Ascending aorta (tissue), 2 donors: ENCODE data around the gene NAT8. TPM values are rescaled to one million over a fixed set of nuclear protein-coding genes. Genes with fewer than 3 reads are reported as not detected.
"Not testable (repeated sequence)": the region's sequence is repeated elsewhere in the genome, so short reads cannot be mapped to it uniquely, and the experiment has no call there.

Experiments
- DNase-seq, 2 donors: peaks; one replicate each; pipeline ENCODE4 v3.0.0-alpha.2; 2019; ENCODE audit warnings: low spot score in 2 of 2
- H3K27ac ChIP-seq, 2 donors: fragments of 200-600 bp; sonication (generic); one replicate each; pipeline ENCODE4 v1.5.1; 2016 to 2017; ENCODE audit warnings: mild to moderate bottlenecking in 1 of 2
- H3K27me3 ChIP-seq: fragments of 200-600 bp; sonication (generic); one replicate; pipeline ENCODE4 v1.5.1; 2017
- H3K36me3 ChIP-seq, 2 donors: fragments of 200-600 bp; sonication (generic); one replicate each; pipeline ENCODE4 v1.5.1; 2016
- H3K4me1 ChIP-seq, 2 donors: fragments of 200-600 bp; sonication (generic); one replicate each; pipeline ENCODE4 v1.5.1; 2016 to 2017; ENCODE audit warnings: mild to moderate bottlenecking in 1 of 2
- H3K4me3 ChIP-seq, 2 donors: fragments of 200-600 bp; sonication (generic); one replicate each; pipeline ENCODE4 v1.5.1; 2016 to 2017; ENCODE audit warnings: mild to moderate bottlenecking in 1 of 2
- H3K9me3 ChIP-seq, 2 donors: fragments of 200-600 bp; sonication (generic); one replicate each; pipeline ENCODE4 v1.5.1; 2016
- intact Hi-C: fragments of 100-400 bp; cut with DNase I; formaldehyde crosslinking; loops from one replicate; pipeline ENCODE4 v1.15.1; 2023
- total RNA-seq: library from RNA; depleted of rRNA; stranded (reverse); fragments of >200 nt; gene quantifications from one replicate; pipeline ENCODE4 v1.1.0, GENCODE V29; 2016
- TF ChIP-seq, protein P1 (sequence below), 3 experiments: fragments of 200-600 bp in 2 of 3; fragments of 450-650 bp in 1 of 3; sonication (generic) in 2 of 3; IDR thresholded peaks; one replicate each; pipeline ENCODE4 v1.5.1; 2016 to 2019; ENCODE audit warnings: antibody characterized with exemption in 3 of 3, mild to moderate bottlenecking in 1 of 3, moderate library complexity in 1 of 3

NAT8 gene
- total RNA-seq, 1 donor from 2014 or later: not detected

DNA sequence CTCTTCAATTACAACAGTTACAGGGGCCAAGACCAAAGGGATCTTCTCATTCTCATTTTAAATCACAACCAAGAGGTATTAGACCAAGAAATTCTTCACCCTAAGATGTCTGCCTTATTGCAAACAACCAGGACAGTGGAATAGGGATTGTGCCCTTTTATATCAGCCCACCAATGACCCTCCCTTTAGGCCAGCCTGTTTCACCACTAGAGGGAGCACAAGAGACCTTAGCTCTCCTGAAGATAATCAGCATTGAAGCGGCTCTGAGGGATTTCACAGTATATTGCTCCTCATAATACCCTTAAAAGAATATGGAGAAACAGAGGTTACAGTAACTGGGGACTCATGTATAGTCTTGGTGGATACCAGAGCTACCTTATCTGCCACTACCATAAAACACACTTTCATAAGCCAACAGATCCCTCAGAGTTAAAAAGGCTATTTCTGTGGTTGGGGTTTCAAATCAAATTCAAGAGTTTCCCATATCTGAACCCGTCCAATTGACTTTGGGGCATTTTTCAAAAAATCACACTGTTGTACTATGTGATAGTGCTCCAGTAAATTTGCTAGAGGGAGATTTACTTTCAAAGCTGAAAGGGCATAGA, 11.5 kb downstream of the NAT8 start:
- H3K4me3 ChIP-seq, intact Hi-C loops, H3K4me1 ChIP-seq, DNase-seq, H3K9me3 ChIP-seq, H3K27ac ChIP-seq, H3K36me3 ChIP-seq, H3K27me3 ChIP-seq: not testable (repeated sequence)
- TF ChIP-seq, protein P1, sequence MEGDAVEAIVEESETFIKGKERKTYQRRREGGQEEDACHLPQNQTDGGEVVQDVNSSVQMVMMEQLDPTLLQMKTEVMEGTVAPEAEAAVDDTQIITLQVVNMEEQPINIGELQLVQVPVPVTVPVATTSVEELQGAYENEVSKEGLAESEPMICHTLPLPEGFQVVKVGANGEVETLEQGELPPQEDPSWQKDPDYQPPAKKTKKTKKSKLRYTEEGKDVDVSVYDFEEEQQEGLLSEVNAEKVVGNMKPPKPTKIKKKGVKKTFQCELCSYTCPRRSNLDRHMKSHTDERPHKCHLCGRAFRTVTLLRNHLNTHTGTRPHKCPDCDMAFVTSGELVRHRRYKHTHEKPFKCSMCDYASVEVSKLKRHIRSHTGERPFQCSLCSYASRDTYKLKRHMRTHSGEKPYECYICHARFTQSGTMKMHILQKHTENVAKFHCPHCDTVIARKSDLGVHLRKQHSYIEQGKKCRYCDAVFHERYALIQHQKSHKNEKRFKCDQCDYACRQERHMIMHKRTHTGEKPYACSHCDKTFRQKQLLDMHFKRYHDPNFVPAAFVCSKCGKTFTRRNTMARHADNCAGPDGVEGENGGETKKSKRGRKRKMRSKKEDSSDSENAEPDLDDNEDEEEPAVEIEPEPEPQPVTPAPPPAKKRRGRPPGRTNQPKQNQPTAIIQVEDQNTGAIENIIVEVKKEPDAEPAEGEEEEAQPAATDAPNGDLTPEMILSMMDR (IDR thresholded peaks at IDR 0.05): peak in 1 of 3 experiments; percentile 13

DNA sequence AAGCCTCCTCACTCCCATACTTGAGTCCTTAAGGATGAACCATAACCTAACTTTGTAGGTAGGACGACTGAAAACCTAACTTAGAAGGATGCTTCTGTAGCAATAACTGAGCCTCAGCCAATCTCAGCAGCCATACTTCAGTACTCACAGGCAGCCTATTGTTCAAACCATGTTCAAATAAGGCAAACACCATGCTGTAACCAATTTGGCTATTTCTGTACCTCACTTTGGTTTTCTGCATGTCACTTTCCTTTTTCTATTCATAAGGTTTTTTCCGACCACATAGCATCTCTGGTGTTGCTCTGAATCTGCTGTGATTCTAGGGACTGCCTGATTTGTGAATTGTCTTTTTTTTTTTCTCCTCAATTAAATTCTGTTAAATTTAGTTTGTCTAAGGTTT, 13.7 kb downstream of the NAT8 start:
- intact Hi-C loops, DNase-seq, H3K27me3 ChIP-seq, H3K9me3 ChIP-seq, H3K4me1 ChIP-seq, H3K27ac ChIP-seq, H3K36me3 ChIP-seq, H3K4me3 ChIP-seq: not testable (repeated sequence)

DNA sequence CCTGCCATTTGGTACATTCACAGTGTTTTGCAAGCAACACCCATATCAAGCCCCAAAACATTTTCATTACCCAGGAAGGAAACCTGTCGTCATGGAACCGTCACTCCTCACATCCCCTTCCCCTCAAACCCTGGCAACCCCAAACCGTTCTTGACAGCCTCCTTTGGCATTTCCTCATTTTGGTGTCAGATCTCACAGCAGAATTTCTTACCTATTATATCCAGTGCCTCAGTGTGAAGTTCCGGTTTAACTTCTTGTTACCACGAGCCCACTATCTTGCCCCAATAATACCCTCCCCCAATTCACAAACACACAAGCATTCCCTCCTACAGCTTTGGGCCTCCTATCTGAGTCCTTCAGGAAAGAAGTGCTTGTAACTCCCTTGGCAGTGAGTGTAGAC, 16.0 kb downstream of the NAT8 start:
- H3K9me3 ChIP-seq, H3K36me3 ChIP-seq, H3K4me1 ChIP-seq, DNase-seq, H3K27me3 ChIP-seq, H3K4me3 ChIP-seq, intact Hi-C loops, H3K27ac ChIP-seq: not testable (repeated sequence)

DNA sequence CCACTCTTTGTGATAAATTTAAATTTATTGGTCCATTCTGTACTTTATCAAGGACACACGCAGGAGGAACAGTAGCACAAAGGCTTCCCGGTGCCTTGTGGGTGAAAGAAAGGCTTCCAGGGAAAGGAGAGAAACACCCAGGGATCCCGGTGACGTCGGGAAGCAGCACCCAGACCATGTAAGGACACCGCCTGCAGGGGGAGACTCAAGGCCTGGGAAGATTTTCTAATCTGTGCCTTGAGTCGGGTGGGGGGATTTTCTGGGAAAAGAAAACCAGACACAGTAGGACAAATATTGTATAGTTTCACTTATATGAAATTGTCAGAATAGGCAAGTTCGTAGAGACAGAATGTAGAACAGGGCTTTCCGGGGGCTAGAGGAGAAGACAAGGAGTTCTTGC, 17.6 kb downstream of the NAT8 start:
- H3K27me3 ChIP-seq, intact Hi-C loops, H3K4me3 ChIP-seq, DNase-seq, H3K36me3 ChIP-seq, H3K4me1 ChIP-seq, H3K27ac ChIP-seq, H3K9me3 ChIP-seq: not testable (repeated sequence)

DNA sequence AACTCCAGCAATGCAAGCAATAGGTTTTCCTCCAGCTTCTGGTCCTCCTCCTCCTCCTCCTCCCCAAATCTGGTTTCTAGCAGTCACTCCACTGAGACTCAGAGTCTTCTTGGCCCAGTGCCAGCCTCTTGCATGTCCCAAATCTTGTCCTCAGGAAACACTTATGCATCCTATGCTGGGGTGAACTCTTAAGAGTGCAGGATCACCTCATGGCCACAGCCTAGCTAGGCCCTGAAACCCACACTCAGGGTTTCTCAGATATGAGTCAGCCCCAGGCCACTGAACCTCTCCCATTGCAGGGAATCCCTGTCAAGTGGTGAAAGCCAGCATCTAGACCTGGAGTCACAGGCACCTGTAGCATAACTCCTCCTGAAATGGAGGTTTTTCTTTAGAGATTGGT, 18.2 kb downstream of the NAT8 start:
- H3K4me1 ChIP-seq, H3K4me3 ChIP-seq, H3K27me3 ChIP-seq, H3K27ac ChIP-seq, H3K36me3 ChIP-seq, intact Hi-C loops, H3K9me3 ChIP-seq, DNase-seq: not testable (repeated sequence)

DNA sequence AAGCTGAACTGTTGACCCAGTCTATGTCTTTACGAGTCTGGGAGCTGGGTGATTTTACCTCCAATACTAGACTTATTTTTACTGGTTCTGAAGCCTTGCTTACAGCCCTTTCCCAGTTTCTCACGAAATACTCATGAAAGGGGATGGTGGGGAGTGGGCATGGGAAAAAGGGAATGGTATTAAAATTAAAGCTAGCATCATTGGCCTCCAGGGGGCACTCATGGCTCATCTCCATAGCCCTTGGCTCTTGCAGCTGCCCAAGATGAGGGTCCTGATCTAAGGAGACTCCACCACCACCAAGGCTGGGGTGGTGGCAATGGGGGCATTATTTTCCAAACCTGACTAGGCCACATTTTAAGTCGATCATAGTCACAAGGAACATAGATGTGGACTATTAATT, 22.3 kb downstream of the NAT8 start:
- H3K36me3 ChIP-seq, H3K4me1 ChIP-seq, H3K27ac ChIP-seq, H3K4me3 ChIP-seq, H3K27me3 ChIP-seq, intact Hi-C loops, H3K9me3 ChIP-seq, DNase-seq: not testable (repeated sequence)

DNA sequence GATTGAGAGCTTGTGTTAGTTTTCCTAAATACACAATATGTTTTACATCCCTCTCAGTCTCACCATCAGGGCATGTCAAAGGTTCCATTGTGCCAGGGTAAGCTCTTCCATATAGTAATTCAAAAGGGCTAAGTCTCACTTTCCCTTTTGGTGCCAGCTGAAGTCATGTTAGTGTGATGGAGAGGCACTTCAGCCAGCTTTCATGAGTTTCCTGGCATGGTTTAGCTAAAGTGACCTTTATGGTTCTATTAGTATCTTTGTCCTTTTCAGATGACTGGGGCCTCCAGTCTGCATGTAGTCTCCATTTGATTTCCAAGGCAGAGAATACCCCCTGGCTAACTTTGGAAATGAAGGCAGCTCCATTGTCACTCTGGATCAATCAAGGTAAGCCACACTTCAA, 27.2 kb downstream of the NAT8 start:
- intact Hi-C loops: no loop called here
- Histone ChIP-seq H3K27me3 (no peaks in the 10 kb centered on the region), H3K4me1 (no peaks in the 10 kb centered on the region), H3K9me3 (no peaks in the 10 kb centered on the region), H3K4me3 (no peak overlapping the region), H3K27ac (no peak overlapping the region), H3K36me3 (peaks cover 0 to 1% of the 10 kb centered on the region in 2 donors)
- DNase-seq: no peak
- TF ChIP-seq, protein P1 (IDR thresholded peaks at IDR 0.05): no peak

DNA sequence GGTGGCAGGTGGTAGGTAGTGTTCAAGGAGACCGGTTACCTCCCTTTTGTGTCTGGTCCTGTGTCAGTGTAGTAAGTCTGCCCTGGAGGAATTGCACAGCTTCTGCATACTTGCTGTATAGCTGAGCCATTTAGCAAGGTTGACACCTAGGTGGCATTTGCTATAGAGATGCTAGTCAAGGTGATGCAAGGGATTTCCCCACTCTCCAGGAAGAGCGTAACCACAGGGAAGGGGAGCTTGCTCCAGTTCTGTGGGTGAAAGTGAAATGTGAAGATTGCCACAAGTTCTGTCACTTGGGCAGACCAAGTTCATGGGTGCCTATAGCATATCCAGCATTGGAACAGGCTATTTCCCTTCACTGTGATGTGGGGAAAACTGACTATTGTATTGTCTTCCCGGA, 28.1 kb downstream of the NAT8 start:
- intact Hi-C loops: no loop called here
- TF ChIP-seq, protein P1 (IDR thresholded peaks at IDR 0.05): no peak
- no peak for DNase-seq

More for the DNA sequence above, 28.1 kb downstream of the NAT8 start:
- no peaks in the 10 kb centered on the region for H3K4me1 ChIP-seq
- H3K36me3 ChIP-seq: peaks cover 3 to 8% of the 10 kb centered on the region in 2 donors
- H3K27me3 ChIP-seq: no peaks in the 10 kb centered on the region
- no peaks in the 10 kb centered on the region for H3K9me3 ChIP-seq
- no peak overlapping the region for H3K4me3 ChIP-seq
- H3K27ac ChIP-seq: no peak overlapping the region
